Placental pericyte (primary cell): ENCODE measurements around the gene CCDC201. TPM values are rescaled to one million over a fixed set of nuclear protein-coding genes. Genes with fewer than 3 reads are reported as not detected.

Experiments
- small RNA-seq: library from RNA; depleted of rRNA; stranded (forward); fragments of <200 nt; gene quantifications from one replicate; pipeline ENCODE3, GENCODE V24; 2012; ENCODE audit warnings: low replicate concordance
- total RNA-seq: library from RNA; depleted of rRNA; stranded (reverse); fragments of >200 nt; gene quantifications from 2 replicates; pipeline ENCODE4 v1.2.3, GENCODE V29; 2012

CCDC201 gene
- not detected in 2 replicates for total RNA-seq

GRCh38 chr7:45873035-45873354, at the start of gene CCDC201:
CCDC201 (minus strand) TSS chr7:45873082; CDS start chr7:45873007, 75 bp downstream.

GRCh38 chr7:45920502-45921380, 47.9 kb upstream of the CCDC201 start, which contains the start of gene IGFBP3:
IGFBP3 (minus strand) TSS chr7:45921272; CDS start chr7:45921140, 132 bp downstream.

GRCh38 chr7:45888185-45888992, 15.5 kb upstream of the CCDC201 start, which contains the start of gene IGFBP1:
IGFBP1 (plus strand) TSS chr7:45888488; CDS start chr7:45888653, 165 bp downstream.

Small RNA genes lying within 50 kb of the gene (small RNA-seq; reads per million reads assigned to genes)
- gene RNU6-326P, result not detected

Other genes with a start within 250 kb of the CCDC201 start
- 0.14 and 0.22 TPM in 2 replicates for gene IGFBP1, start 15.4 kb upstream of the CCDC201 start, total RNA-seq
- gene IGFBP3, start 48.2 kb upstream of the CCDC201 start, total RNA-seq, result 13.5 and 1,012 TPM in 2 replicates